MM.1S (cell line): ENCODE data around the gene UPF3A.

Experiments
- DNase-seq: peaks from one replicate; pipeline ENCODE4 v3.0.0-alpha.2; 2015
- H2AFZ ChIP-seq: fragments of 300-600 bp; sonication (generic); 2 replicates; pipeline ENCODE4 v1.6.0; 2016; ENCODE audit warnings: antibody characterized with exemption, low read length
- H3F3A ChIP-seq: fragments of 300-600 bp; sonication (generic); 2 replicates; pipeline ENCODE4 v1.6.1; 2016; ENCODE audit warnings: mild to moderate bottlenecking, antibody characterized with exemption, low read length, moderate library complexity, mixed read lengths; ENCODE audit not compliant: insufficient read depth
- H3K27ac ChIP-seq: fragments of 300-600 bp; sonication (generic); 2 replicates; pipeline ENCODE4 v1.5.1; 2016; ENCODE audit warnings: mild to moderate bottlenecking, low read length
- H3K27me3 ChIP-seq: fragments of 300-600 bp; sonication (generic); replicated peaks from 2 replicates; pipeline ENCODE4 v1.6.0; 2016; ENCODE audit warnings: low read length; ENCODE audit not compliant: insufficient read depth
- H3K36me3 ChIP-seq: fragments of 300-600 bp; sonication (generic); replicated peaks from 2 replicates; pipeline ENCODE4 v1.6.1; 2016; ENCODE audit warnings: mild to moderate bottlenecking, low read length, mixed read lengths; ENCODE audit not compliant: insufficient read depth
- H3K4me1 ChIP-seq: fragments of 300-600 bp; sonication (generic); 2 replicates; pipeline ENCODE4 v1.6.1; 2016; ENCODE audit warnings: low read length, mixed read lengths
- H3K4me2 ChIP-seq: fragments of 300-600 bp; sonication (generic); 2 replicates; pipeline ENCODE4 v1.6.0; 2016; ENCODE audit warnings: low read depth, low read length
- H3K4me3 ChIP-seq: fragments of 300-600 bp; sonication (generic); 2 replicates; pipeline ENCODE4 v1.5.1; 2016; ENCODE audit warnings: low read length, mixed read lengths
- H3K79me2 ChIP-seq: fragments of 300-600 bp; sonication (generic); 2 replicates; pipeline ENCODE4 v1.6.1; 2016; ENCODE audit warnings: mixed run types, low read length, mixed read lengths
- H3K9ac ChIP-seq: fragments of 300-600 bp; sonication (generic); 2 replicates; pipeline ENCODE4 v1.6.1; 2016; ENCODE audit warnings: low read length, mixed read lengths
- H3K9me2 ChIP-seq: fragments of 300-600 bp; sonication (generic); replicated peaks from 2 replicates; pipeline ENCODE4 v1.6.1; 2016; ENCODE audit warnings: mild to moderate bottlenecking, low read length, mixed read lengths; ENCODE audit not compliant: insufficient read depth
- H3K9me3 ChIP-seq: fragments of 300-600 bp; sonication (generic); replicated peaks from 2 replicates; pipeline ENCODE4 v1.6.1; 2016; ENCODE audit warnings: mild to moderate bottlenecking, low read length, mixed read lengths; ENCODE audit not compliant: insufficient read depth
- H4K20me1 ChIP-seq: fragments of 300-600 bp; sonication (generic); 2 replicates; pipeline ENCODE4 v1.6.1; 2016; ENCODE audit warnings: mild to moderate bottlenecking, low read length, moderate library complexity, mixed read lengths; ENCODE audit not compliant: insufficient read depth
- EZH2 ChIP-seq: fragments of 300-600 bp; sonication (generic); optimal IDR thresholded peaks from 2 replicates; pipeline ENCODE3; 2017; ENCODE audit warnings: low read depth, mild to moderate bottlenecking, antibody characterized with exemption, low read length, mixed read lengths
- EZH2phosphoT487 ChIP-seq: fragments of 300-600 bp; sonication (generic); IDR thresholded peaks from 2 replicates; pipeline ENCODE4 v1.6.1; 2018; ENCODE audit warnings: antibody characterized with exemption, low read length
- TF ChIP-seq, protein P1 (sequence below): fragments of 300-600 bp; sonication (generic); IDR thresholded peaks from 2 replicates; pipeline ENCODE4 v1.5.1; 2016; ENCODE audit warnings: antibody characterized with exemption, low read length, mixed read lengths

Gene UPF3A

DNA sequence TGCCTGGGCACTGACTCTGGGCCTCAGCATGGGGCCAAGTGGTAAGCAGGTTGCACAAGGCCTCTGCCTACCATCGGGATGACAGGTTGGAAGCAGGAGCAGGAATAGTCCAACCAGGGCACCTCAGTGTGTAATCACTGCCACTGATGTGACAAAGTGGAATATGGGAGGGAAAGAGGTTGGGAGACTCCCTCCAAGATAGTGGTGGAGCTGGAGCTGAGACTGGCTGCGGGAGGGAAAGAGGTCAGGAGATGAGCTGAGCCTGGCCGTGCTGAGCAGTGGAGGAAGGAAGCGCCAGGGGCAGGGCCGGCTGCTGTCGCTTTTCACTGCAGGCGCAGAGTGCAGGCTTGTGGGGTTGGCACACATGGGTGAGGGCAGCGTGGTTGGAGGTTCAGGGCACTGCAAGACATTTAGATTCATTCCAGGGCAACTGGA lies 6.8 kb downstream of the UPF3A start:
- H3K9me3 ChIP-seq, result no peaks in the 10 kb centered on the region
- H3F3A ChIP-seq, result no peaks in the 10 kb centered on the region
- H3K36me3 ChIP-seq, result peaks cover 20% of the 10 kb centered on the region
- 0 out of 2 replicates have a peak, but pooled peaks cover 5% of the 10 kb centered on the region for H3K4me1 ChIP-seq
- no peaks in the 10 kb centered on the region for H4K20me1 ChIP-seq
- no peak overlapping the region for H3K27ac ChIP-seq
- no peaks in the 10 kb centered on the region for H3K9me2 ChIP-seq
- TF ChIP-seq, protein P1, sequence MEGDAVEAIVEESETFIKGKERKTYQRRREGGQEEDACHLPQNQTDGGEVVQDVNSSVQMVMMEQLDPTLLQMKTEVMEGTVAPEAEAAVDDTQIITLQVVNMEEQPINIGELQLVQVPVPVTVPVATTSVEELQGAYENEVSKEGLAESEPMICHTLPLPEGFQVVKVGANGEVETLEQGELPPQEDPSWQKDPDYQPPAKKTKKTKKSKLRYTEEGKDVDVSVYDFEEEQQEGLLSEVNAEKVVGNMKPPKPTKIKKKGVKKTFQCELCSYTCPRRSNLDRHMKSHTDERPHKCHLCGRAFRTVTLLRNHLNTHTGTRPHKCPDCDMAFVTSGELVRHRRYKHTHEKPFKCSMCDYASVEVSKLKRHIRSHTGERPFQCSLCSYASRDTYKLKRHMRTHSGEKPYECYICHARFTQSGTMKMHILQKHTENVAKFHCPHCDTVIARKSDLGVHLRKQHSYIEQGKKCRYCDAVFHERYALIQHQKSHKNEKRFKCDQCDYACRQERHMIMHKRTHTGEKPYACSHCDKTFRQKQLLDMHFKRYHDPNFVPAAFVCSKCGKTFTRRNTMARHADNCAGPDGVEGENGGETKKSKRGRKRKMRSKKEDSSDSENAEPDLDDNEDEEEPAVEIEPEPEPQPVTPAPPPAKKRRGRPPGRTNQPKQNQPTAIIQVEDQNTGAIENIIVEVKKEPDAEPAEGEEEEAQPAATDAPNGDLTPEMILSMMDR, result no peak
- TF ChIP-seq EZH2phosphoT487, result no peak
- H3K27me3 ChIP-seq, result no peaks in the 10 kb centered on the region
- H2AFZ ChIP-seq, result no peak overlapping the region
- no peak overlapping the region for H3K4me2 ChIP-seq
- no peak overlapping the region for H3K9ac ChIP-seq
- H3K79me2 ChIP-seq, result peaks cover 81% of the 10 kb centered on the region
- no peak overlapping the region for H3K4me3 ChIP-seq
- no peak for DNase-seq

DNA sequence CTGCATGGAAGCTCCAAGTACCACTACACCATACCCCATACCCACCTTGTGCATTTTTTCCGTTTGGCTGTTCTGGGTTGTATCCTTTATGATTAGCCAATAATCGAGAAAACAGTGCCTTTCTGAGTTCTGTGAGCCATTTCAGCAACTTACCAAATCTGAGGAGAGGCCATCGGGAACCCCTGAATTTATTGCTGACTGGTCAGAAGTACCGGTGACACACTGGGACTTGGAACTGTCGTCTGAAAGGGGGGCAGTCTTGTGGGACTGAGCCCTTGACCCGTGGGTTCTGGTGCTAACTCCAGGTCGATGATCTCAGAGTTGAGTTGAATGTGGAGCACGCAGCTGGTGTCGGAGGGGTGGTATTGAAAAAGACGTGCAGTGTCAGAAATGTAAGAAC lies 15.0 kb downstream of the UPF3A start:
- Histone ChIP-seq H4K20me1 (no peaks in the 10 kb centered on the region), H3K9me3 (no peaks in the 10 kb centered on the region), H3K27me3 (no peaks in the 10 kb centered on the region), H3K4me2 (no peak overlapping the region), H3K79me2 (peaks cover 45% of the 10 kb centered on the region), H3K4me1 (no peaks in the 10 kb centered on the region), H3K9ac (no peak overlapping the region), H3K36me3 (peaks cover 14% of the 10 kb centered on the region), H3F3A (no peaks in the 10 kb centered on the region), H3K4me3 (no peak overlapping the region), H2AFZ (no peak overlapping the region), H3K9me2 (no peaks in the 10 kb centered on the region), H3K27ac (no peak overlapping the region)
- TF ChIP-seq EZH2 (no peak), EZH2phosphoT487 (no peak)
- TF ChIP-seq, protein P1, result no peak
- no peak for DNase-seq

DNA sequence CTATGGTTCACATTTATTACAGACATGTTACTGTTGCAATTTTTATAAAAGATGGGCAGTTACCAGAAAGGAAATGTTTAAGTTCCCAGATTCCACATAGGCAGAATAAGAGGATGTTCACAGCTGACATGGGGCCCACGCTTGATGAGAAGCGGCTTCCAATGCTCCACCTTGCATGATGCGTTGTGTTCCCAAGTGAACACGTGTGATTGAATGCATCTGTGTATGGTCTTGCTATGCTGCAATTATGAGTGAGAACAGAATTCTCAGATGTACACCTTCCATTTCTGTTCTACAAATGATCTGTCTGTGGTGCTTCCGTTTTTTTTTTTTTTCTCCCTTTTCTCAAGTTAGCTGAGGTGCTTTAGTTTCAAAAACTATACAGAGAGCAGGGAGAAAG lies 15.5 kb downstream of the UPF3A start:
- peaks cover 9% of the 10 kb centered on the region for H3K36me3 ChIP-seq
- H3K4me3 ChIP-seq, result no peak overlapping the region
- H3K27me3 ChIP-seq, result no peaks in the 10 kb centered on the region
- no peak overlapping the region for H3K4me2 ChIP-seq
- no peaks in the 10 kb centered on the region for H3K9me3 ChIP-seq
- H3K9ac ChIP-seq, result no peak overlapping the region
- H2AFZ ChIP-seq, result no peak overlapping the region
- no peaks in the 10 kb centered on the region for H3F3A ChIP-seq
- no peaks in the 10 kb centered on the region for H4K20me1 ChIP-seq
- peaks cover 43% of the 10 kb centered on the region for H3K79me2 ChIP-seq
- no peaks in the 10 kb centered on the region for H3K9me2 ChIP-seq
- TF ChIP-seq, protein P1, result no peak
- TF ChIP-seq EZH2 (no peak), EZH2phosphoT487 (no peak)
- H3K4me1 ChIP-seq, result no peaks in the 10 kb centered on the region
- no peak overlapping the region for H3K27ac ChIP-seq
- DNase-seq, result no peak
